Liver (tissue), 9 donors: ENCODE data around the gene EBLN2. TPM values are rescaled to one million over a fixed set of nuclear protein-coding genes. Genes with fewer than 3 reads are reported as not detected.

Source experiments
- DNase-seq: peaks from one replicate; pipeline ENCODE4 v3.0.0-alpha.2; 2017; ENCODE audit warnings: low spot score
- H3K27ac ChIP-seq, 2 donors: one replicate each; pipeline ENCODE4 v1.7.0; 2013; ENCODE audit warnings: inconsistent platforms in 2 of 2, low read length in 2 of 2, control low read depth in 1 of 2, low read depth in 1 of 2, mild to moderate bottlenecking in 1 of 2
- H3K27me3 ChIP-seq, 4 donors: one replicate each; pipeline versions ENCODE4 v1.6.1 to v1.7.0; 2013; ENCODE audit warnings: low read length in 3 of 4, inconsistent platforms in 1 of 4, mild to moderate bottlenecking in 1 of 4, moderate library complexity in 1 of 4; ENCODE audit not compliant: control insufficient read depth in 4 of 4, insufficient read depth in 4 of 4
- H3K36me3 ChIP-seq, 4 donors: one replicate each; pipeline versions ENCODE4 v1.6.1 to v1.7.0; 2013; ENCODE audit warnings: low read length in 3 of 4, mild to moderate bottlenecking in 3 of 4, low read depth in 1 of 4, moderate library complexity in 1 of 4; ENCODE audit not compliant: control insufficient read depth in 4 of 4, insufficient read depth in 3 of 4
- H3K4me1 ChIP-seq, 4 donors: one replicate each; pipeline versions ENCODE4 v1.6.1 to v1.7.0; 2013; ENCODE audit warnings: low read length in 3 of 4, mild to moderate bottlenecking in 3 of 4, moderate library complexity in 1 of 4; ENCODE audit not compliant: control insufficient read depth in 4 of 4, insufficient read depth in 4 of 4
- H3K4me3 ChIP-seq, 3 donors: one replicate each; pipeline versions ENCODE4 v1.6.1 to v1.7.0; 2013; ENCODE audit warnings: low read length in 3 of 3, control low read depth in 1 of 3, low read depth in 1 of 3, mild to moderate bottlenecking in 1 of 3
- H3K9ac ChIP-seq, 2 donors: one replicate each; pipeline ENCODE4 v1.7.0; 2013; ENCODE audit warnings: low read length in 2 of 2, mild to moderate bottlenecking in 2 of 2, moderate library complexity in 2 of 2, control low read depth in 1 of 2, low read depth in 1 of 2
- H3K9me3 ChIP-seq, 4 donors: one replicate each; pipeline versions ENCODE4 v1.6.1 to v1.7.0; 2013; ENCODE audit warnings: low read length in 3 of 4; ENCODE audit not compliant: control insufficient read depth in 4 of 4
- CTCF ChIP-seq: fragments of 150-350 bp; IDR thresholded peaks from 2 replicates; pipeline ENCODE4 v1.5.1; 2017; ENCODE audit warnings: improper control_type of control experiment, low read depth, low read length; ENCODE audit not compliant: missing input control
- EGR1 ChIP-seq, 2 donors: IDR thresholded peaks; 2 replicates each; pipeline ENCODE4 v1.6.1; 2016 to 2018; ENCODE audit warnings: antibody characterized with exemption in 2 of 2, low read depth in 2 of 2
- FOXA1 ChIP-seq: IDR thresholded peaks from 2 replicates; pipeline ENCODE4 v1.6.1; 2016; ENCODE audit warnings: antibody characterized with exemption
- FOXA2 ChIP-seq: IDR thresholded peaks from 2 replicates; pipeline ENCODE4 v1.6.1; 2016; ENCODE audit warnings: antibody characterized with exemption
- GABPA ChIP-seq, 2 donors: IDR thresholded peaks in 1 of 2; conservative IDR thresholded peaks in 1 of 2; 2 replicates each; pipeline ENCODE4 v1.6.1; 2016; ENCODE audit warnings: antibody characterized with exemption in 2 of 2, mild to moderate bottlenecking in 1 of 2, moderate library complexity in 1 of 2
- HNF4A ChIP-seq, 2 donors: conservative IDR thresholded peaks; 2 replicates each; pipeline ENCODE4 v1.6.1; 2016; ENCODE audit warnings: antibody characterized with exemption in 2 of 2, mild to moderate bottlenecking in 2 of 2
- HNF4G ChIP-seq: IDR thresholded peaks from 2 replicates; pipeline ENCODE4 v1.6.1; 2016; ENCODE audit warnings: antibody characterized with exemption
- JUND ChIP-seq, 2 donors: IDR thresholded peaks; 2 replicates each; pipeline ENCODE4 v1.6.1; 2016; ENCODE audit warnings: antibody characterized with exemption in 2 of 2
- NR2F2 ChIP-seq: IDR thresholded peaks from 2 replicates; pipeline ENCODE4 v1.6.1; 2016; ENCODE audit warnings: antibody characterized with exemption
- RAD21 ChIP-seq, 2 donors: IDR thresholded peaks; 2 replicates each; pipeline ENCODE4 v1.6.1; 2016; ENCODE audit warnings: antibody characterized with exemption in 2 of 2, mild to moderate bottlenecking in 2 of 2
- REST ChIP-seq: IDR thresholded peaks from 2 replicates; pipeline ENCODE4 v1.6.1; 2016; ENCODE audit warnings: antibody characterized with exemption, mild to moderate bottlenecking
- SP1 ChIP-seq: IDR thresholded peaks from 2 replicates; pipeline ENCODE4 v1.6.1; 2018; ENCODE audit warnings: antibody characterized with exemption, mild to moderate bottlenecking
- TAF1 ChIP-seq: conservative IDR thresholded peaks from 2 replicates; pipeline ENCODE4 v1.6.1; 2016; ENCODE audit warnings: antibody characterized with exemption, mild to moderate bottlenecking
- YY1 ChIP-seq: IDR thresholded peaks from 2 replicates; pipeline ENCODE4 v1.6.1; 2016; ENCODE audit warnings: antibody characterized with exemption, mild to moderate bottlenecking
- WGBS: extraction: QIAGEN DNeasy Blood & Tissue Kit; methylation state at CpG from one replicate; pipeline ENCODE4 v1.1.7; 2013; 5-methylcytosine and 5-hydroxymethylcytosine counted together
- polyA plus RNA-seq, 2 donors: library from polyadenylated mRNA; stranded (reverse) in 1 of 2; unstranded in 1 of 2; fragments of 200-250 nt in 1 of 2; fragments of >200 nt in 1 of 2; fragmentation: Nextera tagmentation in 1 of 2; extraction: Ambion mirVana in 1 of 2; gene quantifications; one replicate each; pipeline versions ENCODE4 v1.2.1 to v1.2.3, GENCODE V29; 2013 to 2015
- total RNA-seq, 2 donors: library from RNA; depleted of rRNA; stranded (reverse); fragments of >200 nt; gene quantifications; one replicate each; pipeline ENCODE4 v1.2.3, GENCODE V29; 2014
- TF ChIP-seq, protein P1 (sequence below): IDR thresholded peaks from 2 replicates; pipeline ENCODE4 v1.6.1; 2016; ENCODE audit warnings: antibody characterized with exemption
- donor health status: healthy.
- donor health status: healthy.
- donor health status: healthy.
- donor health status: healthy.
- donor health status: healthy.

EBLN2 gene
- total and polyA plus RNA-seq, 4 donors, result 0.31 to 7.2 (median 2.0) TPM

- H3K9ac ChIP-seq, result no peak overlapping the region
- H3K36me3 ChIP-seq, result no peaks in the 10 kb centered on the region
- H3K27me3 ChIP-seq, result no peaks in the 10 kb centered on the region
- no peak overlapping the region for H3K27ac ChIP-seq
- TF ChIP-seq NR2F2 (no peak), SP1 (no peak), HNF4A (conservative IDR thresholded peaks at IDR 0.05) (no peak), TAF1 (no peak), YY1 (no peak), REST (no peak), EGR1 (IDR thresholded peaks at IDR 0.05; ENCODE audit: low read depth in 2 of 2) (no peak), FOXA1 (no peak), HNF4G (no peak), FOXA2 (no peak), GABPA (IDR thresholded peaks at IDR 0.05 in 1 of 2, conservative IDR thresholded peaks at IDR 0.05 in 1 of 2) (no peak), CTCF (no peak), RAD21 (IDR thresholded peaks at IDR 0.05) (no peak)
- TF ChIP-seq, protein P1, sequence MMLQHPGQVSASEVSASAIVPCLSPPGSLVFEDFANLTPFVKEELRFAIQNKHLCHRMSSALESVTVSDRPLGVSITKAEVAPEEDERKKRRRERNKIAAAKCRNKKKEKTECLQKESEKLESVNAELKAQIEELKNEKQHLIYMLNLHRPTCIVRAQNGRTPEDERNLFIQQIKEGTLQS, result no peak
- H3K4me3 ChIP-seq, result no peak overlapping the region
- H3K9me3 ChIP-seq, result no peaks in the 10 kb centered on the region
- 48% methylated on average over 3 of the region's 3 CpGs for WGBS
- H3K4me1 ChIP-seq, result peaks cover 2 to 25% (median 15%) of the 10 kb centered on the region in 4 donors
- DNase-seq, result no peak
Measured at GRCh38 chr3:73041537-73041936, 19.9 kb upstream of the EBLN2 start.

GRCh38 chr3:73043414-73043813 is 18.0 kb upstream of the EBLN2 start:
- TF ChIP-seq CTCF (no peak), EGR1 (IDR thresholded peaks at IDR 0.05; ENCODE audit: low read depth in 2 of 2) (no peak), JUND (IDR thresholded peaks at IDR 0.05) (no peak), FOXA1 (no peak), TAF1 (no peak), SP1 (no peak)
- TF ChIP-seq, protein P1, result no peak
- Histone ChIP-seq H3K4me1 (peaks cover 2 to 11% (median 5%) of the 10 kb centered on the region in 4 donors), H3K36me3 (peaks cover 0 to 3% (median 0%) of the 10 kb centered on the region in 4 donors), H3K27me3 (no peaks in the 10 kb centered on the region), H3K9me3 (no peaks in the 10 kb centered on the region), H3K9ac (no peak overlapping the region), H3K27ac (no peak overlapping the region), H3K4me3 (no peak overlapping the region)
- WGBS, result 87% methylated on average over 1 of the region's 1 CpG
- DNase-seq, result no peak
